LNCAP (cell line): ENCODE results near the gene EML3.

Source experiments
- CTCF ChIP-seq: fragments of 450-650 bp; IDR thresholded peaks from 2 replicates; pipeline ENCODE4 v1.5.1; 2017; ENCODE audit warnings: mild to moderate bottlenecking

EML3 gene

GRCh38 chr11:62599901-62600300 is 12.7 kb downstream of the EML3 start:
- no peak for TF ChIP-seq CTCF

- TF ChIP-seq CTCF: no peak
These were observed 13.4 kb downstream of the EML3 start for GRCh38 chr11:62599069-62599696.

GRCh38 chr11:62595124-62595523 is 17.5 kb downstream of the EML3 start:
- TF ChIP-seq CTCF: no peak

GRCh38 chr11:62593434-62594044 is 19.0 kb downstream of the EML3 start:
- peak; percentile 61; the same call in 1 of the 2 replicates for TF ChIP-seq CTCF

- TF ChIP-seq CTCF: no peak
These were observed 19.6 kb downstream of the EML3 start for GRCh38 chr11:62592989-62593421.

- TF ChIP-seq CTCF: no peak
These were observed 20.3 kb downstream of the EML3 start for GRCh38 chr11:62592146-62592815.

GRCh38 chr11:62591448-62592145 is 21.0 kb downstream of the EML3 start, which contains the start of gene TUT1:
TSS of gene TUT1 (minus strand) at chr11:62591523. CDS start at chr11:62591485, 38 bp downstream.
- TF ChIP-seq CTCF: no peak
